ENCODE measurements around the gene NAA60.
A peak's percentile ranks its signal among the peaks of the same experiment; 100 is the strongest.

The NAA60 gene

GRCh38 chr16:3443108-3444031, at the start of gene NAA60, which contains the start of gene ZNF597:
TSS of gene NAA60 (plus strand) at chr16:3443680. CDS start at chr16:3476228, 32,548 bp downstream.
TSS of gene ZNF597 (minus strand) at chr16:3443504. CDS start at chr16:3443153, 351 bp downstream.
- no peaks in the 10 kb centered on the region for H3K9me3 ChIP-seq (ENCODE audit: control insufficient read depth, insufficient read depth, low read depth, low read length)
- H3K36me3 ChIP-seq (ENCODE audit: control insufficient read depth in 2 of 2, insufficient read depth in 1 of 2, low read length in 2 of 2): peaks cover 8 to 33% of the 10 kb centered on the region in 2 experiments; a peak in 2 of 3 replicates
- H3K27ac ChIP-seq (ENCODE audit: extremely low read depth, low read depth, low read length): peak within 1 kb of the TSS; percentile 32; the same call in 1 of the 2 replicates
- peak within 1 kb of the TSS; percentile 61 for H3K4me3 ChIP-seq (ENCODE audit: low read depth, low read length)
- ChIA-PET POLR2A (interaction anchor here (0.6 to 3.3 kb wide), 12 partner anchors 11 to 293 kb away, joined by 3 to 33 read pairs (median 6); partner anchors contain the start of genes CLUAP1, ZNF174, ZNF263 and ZSCAN32), CTCF (interaction anchor here (0.6 to 1.0 kb wide), 3 partner anchors 14 to 811 kb away, joined by 3 read pairs; no protein-coding TSS in a partner anchor)
- H3K4me1 ChIP-seq (ENCODE audit: control insufficient read depth, insufficient read depth, low read length): no peaks in the 10 kb centered on the region
- TF ChIP-seq ZBTB11 (tag by site-specific recombination; conservative IDR thresholded peaks at IDR 0.05; ENCODE audit: low read depth) (peak; percentile 90), PRDM4 (tag by site-specific recombination; IDR thresholded peaks at IDR 0.05) (no peak), ZSCAN18 (tag by site-specific recombination; IDR thresholded peaks at IDR 0.05) (no peak), ZNF518A (tag by site-specific recombination; conservative IDR thresholded peaks at IDR 0.05; ENCODE audit: low read depth) (peak; percentile 63), PRDM10 (tag by site-specific recombination; IDR thresholded peaks at IDR 0.05) (peak; percentile 81), ZNF623 (tag by site-specific recombination; IDR thresholded peaks at IDR 0.05) (no peak), SCRT1 (tag by site-specific recombination; IDR thresholded peaks at IDR 0.05; ENCODE audit: borderline replicate concordance) (no peak), ZNF239 (tag by site-specific recombination; IDR thresholded peaks at IDR 0.05) (no peak), ZNF629 (tag by site-specific recombination; IDR thresholded peaks at IDR 0.05) (no peak), ZBTB7A (tag by site-specific recombination; IDR thresholded peaks at IDR 0.05; ENCODE audit: low read depth) (no peak; the same call in 1 of the 2 replicates), ZNF354C (tag by site-specific recombination; IDR thresholded peaks at IDR 0.05; ENCODE audit: borderline replicate concordance, low read depth) (no peak), KLF16 (tag by site-specific recombination; IDR thresholded peaks at IDR 0.05) (no peak; the same call in 1 of the 2 replicates), SALL2 (tag by site-specific recombination; IDR thresholded peaks at IDR 0.05; ENCODE audit: borderline replicate concordance) (no peak), PBX3 (CRISPR knock-in tag; IDR thresholded peaks at IDR 0.05) (no peak; the same call in 1 of the 2 replicates)

Measured in HEK293 (cell line).